Adrenal gland (tissue), 5 donors: ENCODE measurements around the gene CELF2.

Source experiments
- POLR2A ChIP-seq, 2 donors: fragments of 450-650 bp; IDR thresholded peaks; one replicate each; pipeline ENCODE4 v1.6.1; 2017; ENCODE audit warnings: antibody characterized with exemption in 2 of 2, mild to moderate bottlenecking in 2 of 2, moderate library complexity in 1 of 2
- TF ChIP-seq, protein P1 (sequence below), 6 experiments: fragments of 450-650 bp in 4 of 6; fragments of 200-600 bp in 2 of 6; sonication (generic) in 1 of 6; IDR thresholded peaks; 1 replicate in 5 of 6; 2 replicates in 1 of 6; pipeline versions ENCODE4 v1.5.1 to v1.8.0; 2016 to 2021; ENCODE audit warnings: antibody characterized with exemption in 6 of 6, mild to moderate bottlenecking in 2 of 6, moderate library complexity in 1 of 6
- donor health status: DM: no; HTN: no; CAD: no.

DNA sequence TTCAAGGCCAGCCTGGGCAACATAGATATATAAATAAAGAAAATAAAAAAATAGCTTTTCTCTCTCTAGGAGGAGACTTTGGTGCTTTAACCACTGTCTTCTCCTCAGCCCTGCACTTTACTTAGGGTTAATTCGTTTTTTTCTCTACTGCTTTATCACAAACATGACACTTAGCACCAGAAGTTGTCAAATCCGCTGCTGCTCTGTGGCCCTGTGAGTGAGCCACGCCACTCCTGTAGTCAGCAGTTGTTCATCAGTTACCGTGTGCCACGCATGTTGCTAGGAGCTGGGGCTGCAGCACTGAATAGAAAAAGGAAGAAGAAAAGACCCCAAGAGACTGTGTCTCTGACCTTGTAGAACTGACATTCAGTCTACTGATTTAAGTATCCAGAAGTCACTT is 232.6 kb downstream of the CELF2 start:
- TF ChIP-seq, protein P1, sequence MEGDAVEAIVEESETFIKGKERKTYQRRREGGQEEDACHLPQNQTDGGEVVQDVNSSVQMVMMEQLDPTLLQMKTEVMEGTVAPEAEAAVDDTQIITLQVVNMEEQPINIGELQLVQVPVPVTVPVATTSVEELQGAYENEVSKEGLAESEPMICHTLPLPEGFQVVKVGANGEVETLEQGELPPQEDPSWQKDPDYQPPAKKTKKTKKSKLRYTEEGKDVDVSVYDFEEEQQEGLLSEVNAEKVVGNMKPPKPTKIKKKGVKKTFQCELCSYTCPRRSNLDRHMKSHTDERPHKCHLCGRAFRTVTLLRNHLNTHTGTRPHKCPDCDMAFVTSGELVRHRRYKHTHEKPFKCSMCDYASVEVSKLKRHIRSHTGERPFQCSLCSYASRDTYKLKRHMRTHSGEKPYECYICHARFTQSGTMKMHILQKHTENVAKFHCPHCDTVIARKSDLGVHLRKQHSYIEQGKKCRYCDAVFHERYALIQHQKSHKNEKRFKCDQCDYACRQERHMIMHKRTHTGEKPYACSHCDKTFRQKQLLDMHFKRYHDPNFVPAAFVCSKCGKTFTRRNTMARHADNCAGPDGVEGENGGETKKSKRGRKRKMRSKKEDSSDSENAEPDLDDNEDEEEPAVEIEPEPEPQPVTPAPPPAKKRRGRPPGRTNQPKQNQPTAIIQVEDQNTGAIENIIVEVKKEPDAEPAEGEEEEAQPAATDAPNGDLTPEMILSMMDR (IDR thresholded peaks at IDR 0.05): no peak
- no peak for TF ChIP-seq POLR2A (IDR thresholded peaks at IDR 0.05)
